Choroid plexus epithelial cell (primary cell): Measurements from ENCODE around the gene LDB2.
A peak's percentile ranks its signal among the peaks of the same experiment; 100 is the strongest.

Experiments
- DNase-seq: peaks from one replicate; pipeline ENCODE4 v3.0.0-alpha.2; 2010; ENCODE audit warnings: low read depth
- H3K4me3 ChIP-seq: 2 replicates; pipeline ENCODE4 v1.5.1; 2011; ENCODE audit warnings: low read depth, mild to moderate bottlenecking, control low read depth, low read length, moderate library complexity
- TF ChIP-seq, protein P1 (sequence below): conservative IDR thresholded peaks from 2 replicates; pipeline ENCODE4 v1.5.1; 2011; ENCODE audit warnings: low read depth, mild to moderate bottlenecking, control low read depth, inconsistent platforms, low read length, moderate library complexity

LDB2 gene

DNA sequence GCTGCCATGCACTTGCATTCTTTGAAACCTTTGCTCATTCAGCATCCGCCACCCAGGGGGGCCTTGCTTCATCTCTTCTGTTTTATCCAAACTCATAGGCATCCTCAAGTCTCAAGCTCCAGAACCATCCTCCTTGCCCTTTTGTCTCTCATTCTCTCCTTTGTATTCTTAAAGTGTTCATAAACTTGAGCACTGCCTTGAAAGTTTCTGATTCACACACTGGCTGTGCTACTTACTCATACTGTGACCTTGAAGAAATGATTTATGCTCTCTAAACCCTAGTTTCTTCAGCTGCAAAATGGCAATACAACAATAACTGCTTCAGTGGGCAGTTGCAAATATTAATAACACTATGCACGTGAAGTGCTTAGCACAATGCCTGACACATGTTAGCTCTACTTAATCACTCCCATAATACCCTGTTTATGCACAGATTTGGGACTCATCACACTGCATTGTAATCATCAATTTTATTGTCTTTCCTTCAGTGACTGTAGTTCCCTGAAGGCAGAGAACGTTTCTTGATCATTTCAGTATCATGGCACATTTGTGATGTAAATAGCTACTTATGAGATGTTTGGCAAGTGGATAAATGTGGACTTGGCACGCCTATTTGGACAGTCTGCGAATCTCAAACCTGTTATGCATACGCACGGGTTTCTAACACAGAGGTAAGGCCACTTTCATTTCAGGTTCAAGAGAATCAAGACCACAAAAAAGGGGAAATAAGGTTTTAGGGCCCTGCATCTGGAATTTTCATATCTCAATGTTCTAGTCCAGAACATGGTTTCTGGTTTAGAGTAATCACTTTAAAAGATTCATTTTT is 291.0 kb downstream of the LDB2 start:
- TF ChIP-seq, protein P1, sequence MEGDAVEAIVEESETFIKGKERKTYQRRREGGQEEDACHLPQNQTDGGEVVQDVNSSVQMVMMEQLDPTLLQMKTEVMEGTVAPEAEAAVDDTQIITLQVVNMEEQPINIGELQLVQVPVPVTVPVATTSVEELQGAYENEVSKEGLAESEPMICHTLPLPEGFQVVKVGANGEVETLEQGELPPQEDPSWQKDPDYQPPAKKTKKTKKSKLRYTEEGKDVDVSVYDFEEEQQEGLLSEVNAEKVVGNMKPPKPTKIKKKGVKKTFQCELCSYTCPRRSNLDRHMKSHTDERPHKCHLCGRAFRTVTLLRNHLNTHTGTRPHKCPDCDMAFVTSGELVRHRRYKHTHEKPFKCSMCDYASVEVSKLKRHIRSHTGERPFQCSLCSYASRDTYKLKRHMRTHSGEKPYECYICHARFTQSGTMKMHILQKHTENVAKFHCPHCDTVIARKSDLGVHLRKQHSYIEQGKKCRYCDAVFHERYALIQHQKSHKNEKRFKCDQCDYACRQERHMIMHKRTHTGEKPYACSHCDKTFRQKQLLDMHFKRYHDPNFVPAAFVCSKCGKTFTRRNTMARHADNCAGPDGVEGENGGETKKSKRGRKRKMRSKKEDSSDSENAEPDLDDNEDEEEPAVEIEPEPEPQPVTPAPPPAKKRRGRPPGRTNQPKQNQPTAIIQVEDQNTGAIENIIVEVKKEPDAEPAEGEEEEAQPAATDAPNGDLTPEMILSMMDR = no peak
- H3K4me3 ChIP-seq = no peak overlapping the region
- no peak for DNase-seq

DNA sequence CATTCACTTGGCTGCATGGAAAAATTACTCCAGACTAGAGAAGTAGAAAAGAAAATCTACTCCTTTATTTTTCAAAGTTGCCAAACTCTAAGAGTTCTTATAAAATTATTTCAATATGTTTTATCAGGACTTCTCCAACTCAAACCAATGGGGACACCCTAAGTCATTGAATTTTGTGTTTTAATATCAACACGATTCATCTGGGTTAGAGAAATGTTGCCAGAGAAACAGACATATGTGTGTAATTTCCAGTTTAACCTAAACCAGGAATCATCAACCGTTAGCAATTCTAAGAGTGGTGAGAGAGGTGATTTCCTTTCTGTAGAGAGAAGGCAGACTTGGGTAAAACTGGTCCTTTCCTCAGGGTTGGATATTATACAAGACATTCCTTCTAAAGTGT is 291.8 kb downstream of the LDB2 start:
- H3K4me3 ChIP-seq = no peak overlapping the region
- TF ChIP-seq, protein P1 = no peak
- no peak for DNase-seq

DNA sequence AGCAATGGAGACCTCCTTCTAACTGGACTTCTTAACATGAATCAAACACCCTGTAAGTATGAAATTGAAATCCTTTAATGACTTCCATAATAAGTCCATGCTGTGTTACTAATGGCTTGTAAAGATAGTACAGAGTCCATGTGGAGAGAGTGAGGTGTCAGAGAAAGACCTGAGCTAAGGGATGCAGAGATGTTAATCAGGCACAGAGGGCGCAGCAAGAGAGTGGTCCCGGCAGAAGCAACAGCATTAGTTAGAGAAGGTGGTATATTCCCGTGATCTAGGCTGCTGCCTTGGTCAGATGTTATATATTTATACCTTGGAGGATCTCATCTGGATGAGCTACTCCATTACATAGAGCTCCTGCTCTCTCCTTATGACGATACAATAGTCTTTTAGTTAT is 295.3 kb downstream of the LDB2 start:
- TF ChIP-seq, protein P1 = no peak
- no peak for DNase-seq
- no peak overlapping the region for H3K4me3 ChIP-seq

DNA sequence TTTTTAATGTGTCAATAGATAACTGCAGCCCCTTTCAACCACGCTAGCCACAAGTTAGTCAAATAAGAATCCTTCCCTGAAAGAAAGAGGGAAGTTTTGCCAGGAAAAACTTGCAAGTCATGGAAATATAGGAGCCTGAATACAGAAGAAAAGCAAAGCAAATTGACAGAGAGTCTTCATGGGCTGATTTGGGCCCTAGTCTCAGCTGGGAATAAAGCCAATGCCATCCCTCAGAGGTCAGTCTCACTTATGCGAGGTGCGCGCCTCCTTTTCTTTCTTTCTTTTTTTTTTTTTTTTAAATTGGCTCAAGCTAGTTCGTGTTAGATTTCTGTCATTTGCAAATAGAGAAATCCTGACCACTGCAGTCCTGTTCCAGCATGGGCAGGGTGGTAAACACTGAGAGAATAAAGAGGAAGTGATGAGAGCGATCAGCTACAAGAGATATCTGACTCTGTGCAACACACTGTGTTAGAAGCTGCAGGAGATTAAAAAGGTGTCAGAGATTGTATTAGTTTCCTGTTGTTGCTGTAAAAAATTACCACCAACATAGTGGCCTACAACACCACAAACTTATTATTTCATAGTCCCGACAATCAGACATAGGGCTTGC is 299.7 kb downstream of the LDB2 start:
- TF ChIP-seq, protein P1 = no peak
- H3K4me3 ChIP-seq = no peak overlapping the region
- DNase-seq = no peak

DNA sequence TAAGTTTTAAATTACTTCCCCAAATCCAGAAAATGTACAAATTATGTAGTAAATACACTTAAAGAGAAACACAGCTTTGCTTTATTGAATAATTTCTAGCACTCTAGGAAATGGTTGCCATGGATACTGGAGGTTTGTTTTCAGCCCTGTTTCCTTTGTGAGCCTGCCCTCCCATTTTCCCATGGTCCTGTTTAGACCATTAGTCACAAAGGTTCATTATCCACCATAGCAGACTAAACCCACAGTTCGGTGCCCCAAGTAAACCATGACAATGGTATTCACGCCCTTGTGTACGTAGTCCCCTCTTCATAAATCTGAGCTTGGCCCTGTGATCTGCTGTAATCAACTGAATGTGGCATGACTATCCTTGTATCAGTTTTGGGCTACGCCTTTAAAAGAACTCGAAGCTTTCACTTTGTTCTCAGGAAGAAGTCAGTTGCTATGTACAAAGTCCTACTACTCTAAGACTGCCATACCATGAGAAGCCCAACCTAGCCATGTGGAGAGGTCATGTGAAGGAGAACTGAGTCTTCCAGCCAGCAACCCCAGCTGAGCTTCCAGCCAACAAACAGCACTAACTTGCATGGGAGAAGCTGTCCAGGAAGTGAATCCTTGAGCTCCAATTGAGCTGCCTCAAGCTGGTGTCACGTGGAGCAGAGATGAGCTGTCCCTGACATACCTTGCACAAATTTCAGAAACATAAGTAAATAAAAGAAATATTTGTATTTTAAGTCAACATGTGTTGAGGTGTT is 300.4 kb downstream of the LDB2 start:
- TF ChIP-seq, protein P1 = no peak
- DNase-seq = peak; percentile 75
- no peak overlapping the region for H3K4me3 ChIP-seq

DNA sequence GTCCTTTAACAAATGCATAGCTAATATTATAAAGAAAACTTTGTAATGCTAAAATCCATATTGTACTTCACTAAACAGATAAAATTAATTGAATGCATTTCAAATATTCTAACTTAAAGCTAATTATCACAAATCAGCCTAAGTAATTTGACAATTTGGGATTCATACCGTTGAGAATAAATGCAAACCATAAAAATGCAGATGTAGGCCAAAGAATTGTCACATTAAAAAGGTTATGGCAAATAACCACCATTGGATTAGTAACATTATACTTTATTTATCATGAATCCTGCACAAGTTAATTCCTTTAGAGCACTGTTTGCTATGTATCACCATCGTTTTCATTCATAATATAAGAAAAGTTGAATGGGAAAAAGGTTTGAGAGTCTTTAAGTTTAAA is 301.0 kb downstream of the LDB2 start:
- no peak overlapping the region for H3K4me3 ChIP-seq
- TF ChIP-seq, protein P1 = no peak
- DNase-seq = no peak
